GM08714 (cell line): ENCODE results near the gene KRTAP20-1.

Experiments used
- H3K4me3 ChIP-seq: fragments of 200-500 bp; sonication (Bioruptor generic); 2 replicates; pipeline ENCODE4 v1.5.1; 2014; ENCODE audit warnings: mild to moderate bottlenecking, low read length, inconsistent platforms
- ZNF274 ChIP-seq: IDR thresholded peaks from 2 replicates; pipeline ENCODE4 v1.6.1; 2012; ENCODE audit warnings: mild to moderate bottlenecking, low read depth, low read length

Gene KRTAP20-1

GRCh38 chr21:30623362-30623761 lies 7.1 kb downstream of the KRTAP20-1 start:
- H3K4me3 ChIP-seq: no peak overlapping the region
- no peak for TF ChIP-seq ZNF274

GRCh38 chr21:30625449-30626165 lies 9.4 kb downstream of the KRTAP20-1 start:
- no peak overlapping the region for H3K4me3 ChIP-seq
- no peak for TF ChIP-seq ZNF274

GRCh38 chr21:30628109-30628508 lies 11.9 kb downstream of the KRTAP20-1 start:
- no peak overlapping the region for H3K4me3 ChIP-seq

GRCh38 chr21:30629200-30629599 lies 13.0 kb downstream of the KRTAP20-1 start:
- no peak for TF ChIP-seq ZNF274
- H3K4me3 ChIP-seq: no peak overlapping the region

More at GRCh38 chr21:30628109-30628508, 11.9 kb downstream of the KRTAP20-1 start:
- TF ChIP-seq ZNF274: no peak

- H3K4me3 ChIP-seq: no peak within 1 kb of the TSS
- TF ChIP-seq ZNF274: no peak
Observed at GRCh38 chr21:30634906-30635305, 18.7 kb downstream of the KRTAP20-1 start, which contains the start of gene KRTAP20-2. TSS of gene KRTAP20-2 (plus strand) at chr21:30635206. CDS start at chr21:30635264, 58 bp downstream.

GRCh38 chr21:30638686-30639085 lies 22.5 kb downstream of the KRTAP20-1 start:
- H3K4me3 ChIP-seq: no peak overlapping the region
- no peak for TF ChIP-seq ZNF274

- TF ChIP-seq ZNF274: no peak
- H3K4me3 ChIP-seq: no peak within 1 kb of the TSS
Observed at GRCh38 chr21:30642564-30642963, 26.3 kb downstream of the KRTAP20-1 start, which contains the start of gene KRTAP20-3. TSS of gene KRTAP20-3 (plus strand) at chr21:30642864.

GRCh38 chr21:30646904-30647414 lies 30.7 kb downstream of the KRTAP20-1 start:
- H3K4me3 ChIP-seq: no peak overlapping the region
- TF ChIP-seq ZNF274: no peak

- no peak for TF ChIP-seq ZNF274
Observed at GRCh38 chr21:30652891-30653290, 36.7 kb downstream of the KRTAP20-1 start.

More at GRCh38 chr21:30652891-30653290, 36.7 kb downstream of the KRTAP20-1 start:
- no peak overlapping the region for H3K4me3 ChIP-seq
